Adipose tissue (tissue), 3 donors: ENCODE measurements around the gene CKAP5. TPM values are rescaled to one million over a fixed set of nuclear protein-coding genes. Genes with fewer than 3 reads are reported as not detected.

ENCODE experiments used
- H3K27ac ChIP-seq: one replicate; pipeline ENCODE4 v1.5.1; 2013; ENCODE audit warnings: low read depth, low read length
- WGBS, 3 donors: extraction: QIAGEN DNeasy Blood & Tissue Kit; methylation state at CpG; one replicate each; pipeline ENCODE4 v1.1.7; 2013; 5-methylcytosine and 5-hydroxymethylcytosine counted together
- polyA plus RNA-seq, 3 donors: library from polyadenylated mRNA; stranded (reverse); fragments of 200-250 nt; gene quantifications; one replicate each; pipeline ENCODE4 v1.2.3, GENCODE V29; 2013
- donor health status: healthy with polysubstance abuse.
- donor health status: Bipolar disorder and iron deficiency.
- donor health status: healthy.

CKAP5 gene
- polyA plus RNA-seq, 3 donors, result 7.2 to 12.9 (median 12.8) TPM

GRCh38 chr11:46857666-46858065 is 11.6 kb upstream of the CKAP5 start:
- H3K27ac ChIP-seq, result no peak overlapping the region

GRCh38 chr11:46856605-46857343 is 10.7 kb upstream of the CKAP5 start:
- 56 to 73% (median 60%) methylated on average over 5 of the region's 5 CpGs for WGBS, 3 donors

More at GRCh38 chr11:46857666-46858065, 11.6 kb upstream of the CKAP5 start:
- 46 to 70% (median 54%) methylated on average over 4 of the region's 4 CpGs for WGBS, 3 donors

GRCh38 chr11:46855863-46856262 is 9.8 kb upstream of the CKAP5 start:
- WGBS, 3 donors, result 91 to 96% (median 95%) methylated on average over 2 of the region's 2 CpGs
- H3K27ac ChIP-seq, result no peak overlapping the region

More at GRCh38 chr11:46856605-46857343, 10.7 kb upstream of the CKAP5 start:
- H3K27ac ChIP-seq, result no peak overlapping the region

GRCh38 chr11:46855167-46855566 is 9.1 kb upstream of the CKAP5 start:
- WGBS, 3 donors, result 90 to 93% (median 92%) methylated on average over 3 of the region's 3 CpGs

GRCh38 chr11:46850829-46851380 is 4.8 kb upstream of the CKAP5 start:
- WGBS, 3 donors, result 50 to 79% (median 71%) methylated on average over 10 of the region's 10 CpGs
- H3K27ac ChIP-seq, result no peak overlapping the region

More at GRCh38 chr11:46855167-46855566, 9.1 kb upstream of the CKAP5 start:
- H3K27ac ChIP-seq, result no peak overlapping the region

- 80 to 91% (median 90%) methylated on average over 1 of the region's 1 CpG for WGBS, 3 donors
- H3K27ac ChIP-seq, result no peak overlapping the region
Measured at GRCh38 chr11:46849631-46850030, 3.6 kb upstream of the CKAP5 start.

GRCh38 chr11:46846510-46846830 is 390 bp upstream of the CKAP5 start:
- no peak overlapping the region for H3K27ac ChIP-seq
- WGBS, 3 donors, result 4 to 11% (median 7%) methylated on average over 6 of the region's 6 CpGs

- no peak overlapping the region for H3K27ac ChIP-seq
- 0 to 1% (median 1%) methylated on average over 12 of the region's 12 CpGs for WGBS, 3 donors
Measured at GRCh38 chr11:46845440-46845739, 690 bp downstream of the CKAP5 start.

- no peak overlapping the region for H3K27ac ChIP-seq
Measured at GRCh38 chr11:46840116-46840515, 6.0 kb downstream of the CKAP5 start.

- 92 to 95% (median 93%) methylated on average over 5 to 6 of the region's 6 CpGs for whole genome bisulfite sequencing, 3 donors
- no peak overlapping the region for H3K27ac ChIP-seq
Measured at GRCh38 chr11:46838501-46838900, 7.6 kb downstream of the CKAP5 start.

GRCh38 chr11:46837860-46838259 is 8.2 kb downstream of the CKAP5 start:
- H3K27ac ChIP-seq, result no peak overlapping the region

- H3K27ac ChIP-seq, result no peak overlapping the region
Measured at GRCh38 chr11:46836870-46837269, 9.2 kb downstream of the CKAP5 start.

GRCh38 chr11:46836431-46836830 is 9.6 kb downstream of the CKAP5 start:
- WGBS, 3 donors, result 93 to 100% (median 94%) methylated on average over 1 of the region's 1 CpG
- no peak overlapping the region for H3K27ac ChIP-seq

- WGBS, 3 donors, result 59 to 73% (median 73%) methylated on average over 3 of the region's 3 CpGs
- H3K27ac ChIP-seq, result no peak overlapping the region
Measured at GRCh38 chr11:46835897-46836296, 10.2 kb downstream of the CKAP5 start.

GRCh38 chr11:46834821-46835220 is 11.3 kb downstream of the CKAP5 start:
- WGBS, 3 donors, result 92 to 96% (median 92%) methylated on average over 4 of the region's 4 CpGs
- H3K27ac ChIP-seq, result no peak overlapping the region

GRCh38 chr11:46832511-46833214 is 13.4 kb downstream of the CKAP5 start:
- 85 to 95% (median 94%) methylated on average over 5 of the region's 5 CpGs for WGBS, 3 donors
- H3K27ac ChIP-seq, result no peak overlapping the region

GRCh38 chr11:46827995-46828394 is 18.1 kb downstream of the CKAP5 start:
- H3K27ac ChIP-seq, result no peak overlapping the region
- WGBS, 3 donors, result 28 to 71% (median 58%) methylated on average over 1 of the region's 1 CpG

- H3K27ac ChIP-seq, result no peak overlapping the region
- 1 to 4% (median 2%) methylated on average over 26 to 32 of the region's 32 CpGs for WGBS, 3 donors
Measured at GRCh38 chr11:46826310-46827044, 19.6 kb downstream of the CKAP5 start.

GRCh38 chr11:46808799-46809431 is 37.2 kb downstream of the CKAP5 start:
- 59 to 65% (median 64%) methylated on average over 3 of the region's 3 CpGs for WGBS, 3 donors

More at GRCh38 chr11:46808799-46809431, 37.2 kb downstream of the CKAP5 start:
- H3K27ac ChIP-seq, result no peak overlapping the region
